Brain microvascular endothelial cell (primary cell): ENCODE data around the gene C3orf85.

Source experiments
- DNase-seq: peaks from one replicate; pipeline ENCODE4 v3.0.0-alpha.2; 2020
- H3K27ac ChIP-seq: fragments of 250-450 bp; sonication (Bioruptor Pico); 2 replicates; pipeline ENCODE4 v1.5.1; 2020; ENCODE audit warnings: mild to moderate bottlenecking, moderate library complexity
- H3K27me3 ChIP-seq: fragments of 250-450 bp; sonication (Bioruptor Pico); replicated peaks from 2 replicates; pipeline ENCODE4 v1.5.1; 2020; ENCODE audit warnings: mild to moderate bottlenecking
- H3K36me3 ChIP-seq: fragments of 250-450 bp; sonication (Bioruptor Pico); replicated peaks from 2 replicates; pipeline ENCODE4 v1.5.1; 2020; ENCODE audit warnings: mild to moderate bottlenecking
- H3K4me3 ChIP-seq: 2 replicates; pipeline ENCODE4 v1.5.1; 2011; ENCODE audit warnings: low read depth, mild to moderate bottlenecking, control low read depth, low read length, moderate library complexity
- in situ Hi-C: cut with HindIII; loops from 2 replicates; pipeline ENCODE4 v1.10.0; 2017; ENCODE audit warnings: low sequenced_read_pairs, low pct_ligation_motif_present
- TF ChIP-seq, protein P1 (sequence below): IDR thresholded peaks from 2 replicates; pipeline ENCODE4 v1.5.1; 2011; ENCODE audit warnings: low read depth, mild to moderate bottlenecking, moderate library complexity, low read length, control low read depth, inconsistent platforms; ENCODE audit errors: missing control alignments

The C3orf85 gene

DNA sequence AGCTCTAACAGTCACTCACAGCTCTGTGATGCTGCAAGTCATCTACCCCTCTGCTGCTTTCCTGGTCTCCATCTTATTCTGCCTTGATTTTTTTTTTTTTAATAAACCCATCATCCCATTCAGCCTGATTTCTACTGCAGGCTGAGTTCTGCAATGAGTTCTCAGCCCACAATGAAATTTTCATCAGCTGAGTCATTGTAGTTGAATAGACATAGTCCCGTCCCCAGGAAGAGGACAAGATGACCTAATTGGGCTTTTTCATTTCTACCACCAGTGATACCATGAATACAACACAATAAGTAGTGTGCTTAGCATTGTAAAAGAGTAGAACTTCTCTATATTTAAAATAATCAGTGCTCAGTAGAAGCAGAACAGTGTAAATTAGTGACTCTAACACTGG lies 59.3 kb downstream of the C3orf85 start:
- TF ChIP-seq, protein P1, sequence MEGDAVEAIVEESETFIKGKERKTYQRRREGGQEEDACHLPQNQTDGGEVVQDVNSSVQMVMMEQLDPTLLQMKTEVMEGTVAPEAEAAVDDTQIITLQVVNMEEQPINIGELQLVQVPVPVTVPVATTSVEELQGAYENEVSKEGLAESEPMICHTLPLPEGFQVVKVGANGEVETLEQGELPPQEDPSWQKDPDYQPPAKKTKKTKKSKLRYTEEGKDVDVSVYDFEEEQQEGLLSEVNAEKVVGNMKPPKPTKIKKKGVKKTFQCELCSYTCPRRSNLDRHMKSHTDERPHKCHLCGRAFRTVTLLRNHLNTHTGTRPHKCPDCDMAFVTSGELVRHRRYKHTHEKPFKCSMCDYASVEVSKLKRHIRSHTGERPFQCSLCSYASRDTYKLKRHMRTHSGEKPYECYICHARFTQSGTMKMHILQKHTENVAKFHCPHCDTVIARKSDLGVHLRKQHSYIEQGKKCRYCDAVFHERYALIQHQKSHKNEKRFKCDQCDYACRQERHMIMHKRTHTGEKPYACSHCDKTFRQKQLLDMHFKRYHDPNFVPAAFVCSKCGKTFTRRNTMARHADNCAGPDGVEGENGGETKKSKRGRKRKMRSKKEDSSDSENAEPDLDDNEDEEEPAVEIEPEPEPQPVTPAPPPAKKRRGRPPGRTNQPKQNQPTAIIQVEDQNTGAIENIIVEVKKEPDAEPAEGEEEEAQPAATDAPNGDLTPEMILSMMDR: no peak
- Histone ChIP-seq H3K27ac (no peak overlapping the region), H3K36me3 (no peaks in the 10 kb centered on the region), H3K27me3 (no peaks in the 10 kb centered on the region), H3K4me3 (no peak overlapping the region)
- DNase-seq: peak; percentile 56
- in situ Hi-C loops: no loop called here
